Endodermal cell (in vitro differentiated cells): ENCODE results near the gene CCL21. TPM values are rescaled to one million over a fixed set of nuclear protein-coding genes. Genes with fewer than 3 reads are reported as not detected.

Source experiments
- DNase-seq: peaks from one replicate; pipeline ENCODE4 v3.0.0-alpha.2; 2017
- H3K27ac ChIP-seq: 2 replicates; pipeline ENCODE4 v1.5.1; 2013; ENCODE audit warnings: mild to moderate bottlenecking, low read depth, low read length, moderate library complexity
- H3K27me3 ChIP-seq: 2 replicates; pipeline ENCODE4 v1.6.1; 2013; ENCODE audit warnings: mild to moderate bottlenecking, low read length, moderate library complexity; ENCODE audit not compliant: insufficient read depth, control insufficient read depth, poor library complexity, severe bottlenecking
- H3K36me3 ChIP-seq: 2 replicates; pipeline ENCODE4 v1.7.0; 2013; ENCODE audit warnings: mild to moderate bottlenecking, low read length, moderate library complexity; ENCODE audit not compliant: control insufficient read depth, insufficient read depth
- H3K4me1 ChIP-seq: one replicate; pipeline ENCODE4 v1.7.0; 2013; ENCODE audit warnings: low read length; ENCODE audit not compliant: control insufficient read depth, insufficient read depth
- H3K4me3 ChIP-seq: 2 replicates; pipeline ENCODE4 v1.5.1; 2013; ENCODE audit warnings: mild to moderate bottlenecking, low read length, moderate library complexity
- H3K9ac ChIP-seq: 2 replicates; pipeline ENCODE4 v1.6.1; 2013; ENCODE audit warnings: mild to moderate bottlenecking, low read length, moderate library complexity; ENCODE audit not compliant: poor library complexity, severe bottlenecking; ENCODE audit errors: extremely low read depth
- H3K9me3 ChIP-seq: 2 replicates; pipeline ENCODE4 v1.6.1; 2013; ENCODE audit warnings: mild to moderate bottlenecking, low read length, moderate library complexity; ENCODE audit not compliant: control insufficient read depth
- H3K27ac Mint-ChIP-seq: 2 replicates; pipeline ENCODE4 v1.8.0; 2020; ENCODE audit warnings: mixed read lengths
- H3K27me3 Mint-ChIP-seq: 2 replicates; pipeline ENCODE4 v1.8.0; 2021; ENCODE audit warnings: mild to moderate bottlenecking, mixed read lengths; ENCODE audit not compliant: insufficient read depth
- H3K36me3 Mint-ChIP-seq: 2 replicates; pipeline ENCODE4 v1.8.0; 2020; ENCODE audit warnings: low read depth, mixed read lengths
- H3K4me1 Mint-ChIP-seq: 2 replicates; pipeline ENCODE4 v1.8.0; 2020; ENCODE audit warnings: mixed read lengths
- H3K4me3 Mint-ChIP-seq: 2 replicates; pipeline ENCODE4 v1.8.0; 2020; ENCODE audit warnings: mild to moderate bottlenecking, moderate library complexity, mixed read lengths
- H3K9me3 Mint-ChIP-seq: 2 replicates; pipeline ENCODE4 v1.8.0; 2020; ENCODE audit warnings: mild to moderate bottlenecking, mixed read lengths
- CTCF ChIP-seq: fragments of 200-600 bp; sonication (generic); conservative IDR thresholded peaks from 2 replicates; pipeline ENCODE4 v1.5.0; 2021; ENCODE audit warnings: antibody characterized with exemption, mild to moderate bottlenecking
- WGBS, 2 experiments: methylation state at CpG; one replicate each; pipeline versions ENCODE4 v1.1.5 to v1.1.7; 2013; ENCODE audit warnings: missing lambda C conversion rate in 2 of 2, mixed read lengths in 1 of 2; ENCODE audit not compliant: insufficient coverage in 1 of 2, insufficient read length in 1 of 2; 5-methylcytosine and 5-hydroxymethylcytosine counted together
- total RNA-seq, 2 donors: library from RNA; stranded (reverse); fragmentation: NEBNext Ultra II Directional in 1 of 2; extraction: Animal tissue kit (Norgen Biotek cat#: 25700) in 1 of 2; gene quantifications; 2 replicates in 1 of 2; 3 replicates in 1 of 2; pipeline ENCODE4 v1.2.1, GENCODE V29; 2021

CCL21 gene
- total RNA-seq, 2 donors from 2014 or later = not detected

- Mint-ChIP-seq H3K4me3 (no peak overlapping the region), H3K36me3 (peaks cover 2% of the 10 kb centered on the region), H3K9me3 (no peaks in the 10 kb centered on the region), H3K4me1 (no peaks in the 10 kb centered on the region), H3K27ac (no peak overlapping the region), H3K27me3 (peaks cover 4% of the 10 kb centered on the region)
- H3K4me3 ChIP-seq = no peak overlapping the region
- H3K9me3 ChIP-seq = no peaks in the 10 kb centered on the region
- WGBS, 2 experiments = 71 to 90% methylated on average over 1 of the region's 1 CpG
- H3K9ac ChIP-seq = no peak overlapping the region
- no peaks in the 10 kb centered on the region for H3K36me3 ChIP-seq
- H3K4me1 ChIP-seq = no peaks in the 10 kb centered on the region
- no peak overlapping the region for H3K27ac ChIP-seq
- no peaks in the 10 kb centered on the region for H3K27me3 ChIP-seq
- TF ChIP-seq CTCF = no peak
- DNase-seq = no peak
These were observed 23.2 kb downstream of the CCL21 start for GRCh38 chr9:34686732-34687131.

- Histone ChIP-seq H3K4me1 (no peaks in the 10 kb centered on the region), H3K4me3 (no peak overlapping the region), H3K27ac (no peak overlapping the region), H3K36me3 (no peaks in the 10 kb centered on the region), H3K9ac (no peak overlapping the region), H3K27me3 (no peaks in the 10 kb centered on the region), H3K9me3 (no peaks in the 10 kb centered on the region)
- WGBS, 2 experiments = 88 to 92% methylated on average over 4 to 5 of the region's 5 CpGs
- TF ChIP-seq CTCF = no peak
- Mint-ChIP-seq H3K9me3 (no peaks in the 10 kb centered on the region), H3K27me3 (peaks cover 4% of the 10 kb centered on the region), H3K27ac (no peak overlapping the region), H3K4me3 (no peak overlapping the region), H3K4me1 (no peaks in the 10 kb centered on the region), H3K36me3 (peaks cover 2% of the 10 kb centered on the region)
- DNase-seq = no peak
These were observed 23.7 kb downstream of the CCL21 start for GRCh38 chr9:34686231-34686630.

- WGBS, 2 experiments = 91 to 92% methylated on average over 4 of the region's 4 CpGs
- H3K27me3 ChIP-seq = no peaks in the 10 kb centered on the region
- H3K27ac Mint-ChIP-seq = no peak overlapping the region
- H3K36me3 ChIP-seq = no peaks in the 10 kb centered on the region
- no peaks in the 10 kb centered on the region for H3K4me1 ChIP-seq
- H3K36me3 Mint-ChIP-seq = peaks cover 7% of the 10 kb centered on the region
- H3K4me1 Mint-ChIP-seq = no peaks in the 10 kb centered on the region
- H3K4me3 ChIP-seq = no peak overlapping the region
- no peak for DNase-seq
- H3K4me3 Mint-ChIP-seq = no peak overlapping the region
- no peak for TF ChIP-seq CTCF
- H3K9me3 Mint-ChIP-seq = no peaks in the 10 kb centered on the region
- H3K9ac ChIP-seq = no peak overlapping the region
- peaks cover 4% of the 10 kb centered on the region for H3K27me3 Mint-ChIP-seq
- H3K27ac ChIP-seq = no peak overlapping the region
- no peaks in the 10 kb centered on the region for H3K9me3 ChIP-seq
These were observed 24.3 kb downstream of the CCL21 start for GRCh38 chr9:34685591-34685990.
